Neural progenitor cell (in vitro differentiated cells): Measurements from ENCODE around the gene RPL7L1. TPM values are rescaled to one million over a fixed set of nuclear protein-coding genes. Genes with fewer than 3 reads are reported as not detected.

Source experiments
- DNase-seq: peaks from one replicate; pipeline ENCODE4 v3.0.0-alpha.2; 2016; ENCODE audit warnings: low spot score
- H2AFZ ChIP-seq: fragments of 200-600 bp; sonication (generic); replicated peaks from 2 replicates; pipeline ENCODE4 v1.6.1; 2016; ENCODE audit warnings: antibody characterized with exemption
- H3F3A ChIP-seq: fragments of 200-600 bp; sonication (generic); 2 replicates; pipeline ENCODE4 v1.6.1; 2016; ENCODE audit warnings: antibody characterized with exemption, low read depth
- H3K27ac ChIP-seq: fragments of 200-600 bp; sonication (generic); 2 replicates; pipeline ENCODE4 v1.5.1; 2016; ENCODE audit warnings: mild to moderate bottlenecking
- H3K27me3 ChIP-seq: fragments of 200-600 bp; sonication (generic); 2 replicates; pipeline ENCODE4 v1.6.1; 2016; ENCODE audit warnings: mild to moderate bottlenecking, moderate library complexity
- H3K36me3 ChIP-seq: fragments of 200-600 bp; sonication (generic); 2 replicates; pipeline ENCODE4 v1.5.1; 2016
- H3K4me1 ChIP-seq: fragments of 200-600 bp; sonication (generic); 2 replicates; pipeline ENCODE4 v1.6.1; 2016; ENCODE audit warnings: mixed run types
- H3K4me2 ChIP-seq: fragments of 200-600 bp; sonication (generic); 2 replicates; pipeline ENCODE4 v1.6.1; 2016
- H3K4me3 ChIP-seq: fragments of 200-600 bp; sonication (generic); 2 replicates; pipeline ENCODE4 v1.5.1; 2016
- H3K79me2 ChIP-seq: fragments of 200-600 bp; sonication (generic); 2 replicates; pipeline ENCODE4 v1.6.1; 2016; ENCODE audit warnings: low read depth
- H3K9ac ChIP-seq: fragments of 200-600 bp; sonication (generic); 2 replicates; pipeline ENCODE4 v1.6.1; 2016
- H3K9me3 ChIP-seq: fragments of 200-600 bp; sonication (generic); 2 replicates; pipeline ENCODE4 v1.5.1; 2016; ENCODE audit warnings: low read depth
- H4K20me1 ChIP-seq: fragments of 200-600 bp; sonication (generic); 2 replicates; pipeline ENCODE4 v1.6.1; 2016; ENCODE audit warnings: low read depth
- H3K27ac Mint-ChIP-seq: 3 replicates; pipeline ENCODE4 v1.8.0; 2021; ENCODE audit warnings: mixed read lengths
- H3K27me3 Mint-ChIP-seq: 2 replicates; pipeline ENCODE4 v1.8.0; 2022; ENCODE audit warnings: low read depth, mild to moderate bottlenecking, inconsistent platforms, moderate library complexity, mixed read lengths; ENCODE audit not compliant: insufficient read depth
- H3K36me3 Mint-ChIP-seq: 3 replicates; pipeline ENCODE4 v1.8.0; 2021; ENCODE audit warnings: mixed read lengths
- H3K4me1 Mint-ChIP-seq: 3 replicates; pipeline ENCODE4 v1.8.0; 2021; ENCODE audit warnings: mixed read lengths
- H3K4me3 Mint-ChIP-seq: 3 replicates; pipeline ENCODE4 v1.8.0; 2021; ENCODE audit warnings: mild to moderate bottlenecking, moderate library complexity, mixed read lengths
- H3K9me3 Mint-ChIP-seq: 3 replicates; pipeline ENCODE4 v1.8.0; 2020; ENCODE audit warnings: mixed read lengths
- CTCF ChIP-seq: fragments of 200-600 bp; sonication (generic); IDR thresholded peaks from 2 replicates; pipeline ENCODE4 v1.5.1; 2017; ENCODE audit warnings: antibody characterized with exemption, mild to moderate bottlenecking
- EZH2 ChIP-seq: fragments of 200-600 bp; sonication (generic); IDR thresholded peaks from 2 replicates; pipeline ENCODE4 v1.6.1; 2017; ENCODE audit warnings: antibody characterized with exemption, mild to moderate bottlenecking, moderate library complexity
- EZH2phosphoT487 ChIP-seq: fragments of 200-600 bp; sonication (generic); IDR thresholded peaks from 2 replicates; pipeline ENCODE4 v1.6.1; 2017; ENCODE audit warnings: antibody characterized with exemption
- total RNA-seq: library from RNA; depleted of rRNA; stranded (reverse); fragments of >200 nt; gene quantifications from 2 replicates; pipeline ENCODE4 v1.2.3, GENCODE V29; 2015; ENCODE audit warnings: low replicate concordance

RPL7L1 gene
- total RNA-seq, 1 donor from 2014 or later = 106 TPM

- H3K9ac ChIP-seq = no peak overlapping the region
- no peak overlapping the region for H2AFZ ChIP-seq
- no peak for DNase-seq
- H3K9me3 Mint-ChIP-seq = no peaks in the 10 kb centered on the region
- H3F3A ChIP-seq = no peaks in the 10 kb centered on the region
- no peak for TF ChIP-seq EZH2phosphoT487
- no peak for TF ChIP-seq EZH2
- TF ChIP-seq CTCF = no peak
- H3K36me3 ChIP-seq = no peaks in the 10 kb centered on the region
- H3K4me1 Mint-ChIP-seq = no peaks in the 10 kb centered on the region
- H3K4me3 Mint-ChIP-seq = no peak overlapping the region
- H3K27me3 ChIP-seq = no peaks in the 10 kb centered on the region
- no peak overlapping the region for H3K27ac ChIP-seq
- H3K27me3 Mint-ChIP-seq = peaks cover 7% of the 10 kb centered on the region
- H3K4me2 ChIP-seq = no peak overlapping the region
- peaks cover 19% of the 10 kb centered on the region for H3K36me3 Mint-ChIP-seq
- peaks cover 13% of the 10 kb centered on the region for H4K20me1 ChIP-seq
- no peak overlapping the region for H3K27ac Mint-ChIP-seq
- H3K4me1 ChIP-seq = no peaks in the 10 kb centered on the region
- no peaks in the 10 kb centered on the region for H3K9me3 ChIP-seq
- H3K4me3 ChIP-seq = no peak overlapping the region
- peaks cover 33% of the 10 kb centered on the region for H3K79me2 ChIP-seq
These were observed 58.4 kb downstream of the RPL7L1 start for GRCh38 chr6:42937548-42938427.

DNA sequence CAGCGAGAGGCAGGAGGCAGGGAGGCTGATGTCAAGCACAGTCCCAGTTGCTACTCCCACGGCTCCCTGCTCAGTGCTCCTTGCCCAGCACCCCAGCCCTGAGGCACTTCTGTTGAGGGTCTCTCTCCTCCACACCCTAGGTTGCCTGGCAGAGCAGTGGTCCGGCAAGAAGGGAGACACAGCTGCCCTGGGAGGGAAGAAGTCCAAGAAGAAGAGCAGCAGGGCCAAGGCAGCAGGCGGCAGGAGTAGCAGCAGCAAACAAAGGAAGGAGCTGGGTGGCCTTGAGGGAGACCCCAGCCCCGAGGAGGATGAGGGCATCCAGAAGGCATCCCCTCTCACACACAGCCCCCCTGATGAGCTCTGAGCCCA is 59.0 kb downstream of the RPL7L1 start:
- Histone ChIP-seq H3K4me1 (no peaks in the 10 kb centered on the region), H3F3A (no peaks in the 10 kb centered on the region), H3K4me2 (no peak overlapping the region), H2AFZ (no peak overlapping the region), H3K79me2 (peaks cover 26% of the 10 kb centered on the region), H3K9me3 (no peaks in the 10 kb centered on the region), H3K27ac (no peak overlapping the region), H3K36me3 (no peaks in the 10 kb centered on the region), H4K20me1 (peaks cover 7% of the 10 kb centered on the region), H3K27me3 (no peaks in the 10 kb centered on the region), H3K9ac (no peak overlapping the region), H3K4me3 (no peak overlapping the region)
- no peaks in the 10 kb centered on the region for H3K9me3 Mint-ChIP-seq
- no peak for TF ChIP-seq EZH2phosphoT487
- no peak for TF ChIP-seq EZH2
- TF ChIP-seq CTCF = no peak
- peaks cover 21% of the 10 kb centered on the region for H3K36me3 Mint-ChIP-seq
- H3K4me3 Mint-ChIP-seq = no peak overlapping the region
- no peak overlapping the region for H3K27ac Mint-ChIP-seq
- peaks cover 7% of the 10 kb centered on the region for H3K27me3 Mint-ChIP-seq
- DNase-seq = no peak
- no peaks in the 10 kb centered on the region for H3K4me1 Mint-ChIP-seq

GRCh38 chr6:42938987-42939809 is 59.8 kb downstream of the RPL7L1 start:
- Histone ChIP-seq H4K20me1 (peaks cover 6% of the 10 kb centered on the region), H3K4me1 (no peaks in the 10 kb centered on the region), H3K9ac (no peak overlapping the region), H3K27me3 (no peaks in the 10 kb centered on the region), H3K79me2 (peaks cover 19% of the 10 kb centered on the region), H2AFZ (no peak overlapping the region), H3K27ac (no peak overlapping the region), H3F3A (no peaks in the 10 kb centered on the region), H3K4me2 (no peak overlapping the region), H3K4me3 (no peak overlapping the region), H3K36me3 (no peaks in the 10 kb centered on the region), H3K9me3 (no peaks in the 10 kb centered on the region)
- H3K4me1 Mint-ChIP-seq = no peaks in the 10 kb centered on the region
- no peaks in the 10 kb centered on the region for H3K9me3 Mint-ChIP-seq
- peaks cover 20% of the 10 kb centered on the region for H3K36me3 Mint-ChIP-seq
- peaks cover 5% of the 10 kb centered on the region for H3K27me3 Mint-ChIP-seq
- TF ChIP-seq CTCF = no peak
- no peak for TF ChIP-seq EZH2
- TF ChIP-seq EZH2phosphoT487 = no peak
- H3K4me3 Mint-ChIP-seq = no peak overlapping the region
- no peak for DNase-seq
- H3K27ac Mint-ChIP-seq = no peak overlapping the region

Other genes with a start within 250 kb of the RPL7L1 start
- gene PRPH2, start 157.0 kb upstream of the RPL7L1 start, total RNA-seq = 0.06 TPM in 1 of 2 replicates, not detected in the other
- gene TBCC, start 133.5 kb upstream of the RPL7L1 start, total RNA-seq = 40.1 and 40.4 TPM in 2 replicates
- gene BICRAL, start 97.6 kb upstream of the RPL7L1 start, total RNA-seq = 8.6 TPM in 2 replicates
- not detected in 2 replicates for gene PTCRA, start 36.4 kb downstream of the RPL7L1 start, total RNA-seq
- 38.0 and 65.4 TPM in 2 replicates for gene CNPY3, start 49.9 kb downstream of the RPL7L1 start, total RNA-seq
- gene GNMT, start 81.1 kb downstream of the RPL7L1 start, total RNA-seq = 0.50 TPM in 1 of 2 replicates, not detected in the other
- gene PEX6, start 99.6 kb downstream of the RPL7L1 start, total RNA-seq = 11.3 and 22.4 TPM in 2 replicates
- gene PPP2R5D, start 105.0 kb downstream of the RPL7L1 start, total RNA-seq = 75.0 and 103 TPM in 2 replicates
- 73.1 and 88.3 TPM in 2 replicates for gene MEA1, start 134.3 kb downstream of the RPL7L1 start, total RNA-seq
- gene KLHDC3, start 134.6 kb downstream of the RPL7L1 start, total RNA-seq = 122 and 165 TPM in 2 replicates
- gene RRP36, start 142.0 kb downstream of the RPL7L1 start, total RNA-seq = 77.8 and 93.3 TPM in 2 replicates
- 23.1 and 43.7 TPM in 2 replicates for gene CUL7, start 174.2 kb downstream of the RPL7L1 start, total RNA-seq
- gene MRPL2, start 179.8 kb downstream of the RPL7L1 start, total RNA-seq = 20.7 and 31.7 TPM in 2 replicates
- gene KLC4, start 180.0 kb downstream of the RPL7L1 start, total RNA-seq = 12.6 and 28.2 TPM in 2 replicates
- 68.0 and 155 TPM in 2 replicates for gene PTK7, start 196.7 kb downstream of the RPL7L1 start, total RNA-seq